ENCODE data around the gene PLEKHB1.

Gene PLEKHB1

DNA sequence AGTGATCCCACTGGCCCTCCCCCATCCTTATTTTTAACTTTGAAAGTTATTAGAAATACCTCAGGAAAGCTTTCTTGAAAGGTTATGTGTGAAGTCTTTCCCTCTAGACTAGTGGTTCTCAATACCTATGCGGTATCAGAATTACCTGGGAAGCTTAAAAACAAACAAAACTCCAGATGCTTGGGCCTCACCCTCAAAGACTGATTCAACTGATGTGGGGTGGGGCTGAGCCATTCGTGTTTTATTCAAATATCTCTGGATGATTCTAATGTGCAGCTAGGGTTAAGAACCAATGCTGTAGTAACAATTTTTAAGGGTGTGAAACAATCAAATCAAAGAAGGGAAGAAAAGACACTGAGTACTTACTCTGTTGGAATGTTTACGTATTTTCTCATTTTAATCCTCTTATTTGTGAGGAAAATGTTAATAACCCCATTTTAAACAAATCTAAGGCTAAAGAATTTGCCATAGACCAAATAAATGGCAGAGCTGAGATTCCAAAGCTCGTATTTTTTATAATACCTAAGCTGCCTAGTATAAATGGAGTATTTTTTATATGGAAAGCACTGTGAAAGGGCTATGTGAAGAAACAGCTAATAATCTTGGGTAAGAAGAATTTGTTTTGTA lies 47.6 kb downstream of the PLEKHB1 start:
- DNase-seq = no peak

DNA sequence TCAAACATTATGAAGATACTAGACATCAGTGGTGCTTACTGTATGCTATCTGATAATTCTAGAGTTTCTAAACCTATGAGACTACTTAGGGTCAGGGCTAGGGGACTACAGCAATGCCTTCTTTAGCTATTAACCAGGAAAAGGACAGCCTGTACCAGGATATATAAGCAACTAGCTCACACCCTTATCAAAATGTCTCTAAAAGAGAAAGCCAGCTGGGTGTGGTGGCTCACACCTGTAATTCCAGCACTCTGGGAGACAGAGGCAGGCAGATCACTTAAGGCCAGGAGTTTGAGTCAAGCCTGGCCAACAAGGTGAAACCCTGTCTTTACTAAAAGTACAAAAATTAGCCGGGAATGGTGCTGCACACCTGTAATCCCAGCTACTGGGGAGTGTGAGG lies 58.7 kb downstream of the PLEKHB1 start:
- no peak for DNase-seq

DNA sequence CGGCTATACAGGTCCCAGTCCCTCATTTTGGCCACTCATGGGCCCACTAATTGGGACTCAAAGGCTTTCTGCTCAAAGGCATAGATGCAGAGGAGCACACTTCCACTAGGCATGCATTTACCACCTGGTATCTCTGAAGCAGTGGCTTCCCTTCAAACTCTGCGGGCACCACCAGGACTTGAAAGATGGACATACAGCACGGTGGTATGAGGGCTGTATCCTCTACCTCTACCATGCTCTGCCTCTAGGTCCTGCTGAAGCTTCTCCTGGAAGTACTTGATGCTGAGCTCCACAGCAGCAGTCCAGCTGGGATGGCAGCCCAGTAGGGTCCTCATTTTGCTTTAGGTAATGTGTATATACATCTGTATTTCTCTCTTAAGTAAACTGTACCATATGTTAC lies 64.6 kb downstream of the PLEKHB1 start:
- no peak for DNase-seq

Measured in DMS79 (cell line).